ENCODE results near the gene TTLL13. TPM values are rescaled to one million over a fixed set of nuclear protein-coding genes. Genes with fewer than 3 reads are reported as not detected.

The TTLL13 gene
- total and polyA plus RNA-seq, 2 of the 8 experiments (the other 6 are each of a cell fraction or from before 2014, with no cell fraction given) = 0.03 TPM; not detected in 1

- ChIA-PET POLR2A (ENCODE audit: partially characterized antibody) (no interaction called here), CTCF (ENCODE audit: partially characterized antibody) (interaction anchor here (1.0 to 1.3 kb wide), 2 partner anchors 139 to 154 kb away, joined by 3 read pairs; no protein-coding TSS in a partner anchor)
- Histone ChIP-seq H3K27ac (ENCODE audit: low read depth, low read length) (no peak overlapping the region), H4K91ac (replicated peaks; ENCODE audit: insufficient read length, low read length) (no peak overlapping the region), H3K79me2 (ENCODE audit: control insufficient read depth in 1 of 2, insufficient read depth in 2 of 2, low read length in 2 of 2) (no peaks in the 10 kb centered on the region), H2BK120ac (replicated peaks; ENCODE audit: low read depth, low read length) (no peak overlapping the region), H3K23me2 (ENCODE audit: low read depth, low read length) (no peaks in the 10 kb centered on the region), H2BK20ac (ENCODE audit: low read length) (no peak overlapping the region), H3K9ac (replicated peaks in 1 of 4; ENCODE audit: extremely low read depth in 1 of 4, low read depth in 3 of 4, low read length in 3 of 4) (no peak overlapping the region), H2AFZ (ENCODE audit: low read length) (no peak overlapping the region), H4K20me1 (replicated peaks in 1 of 2; ENCODE audit: control insufficient read depth in 1 of 2, insufficient read depth in 2 of 2, low read length in 2 of 2) (peaks cover 0 to 6% of the 10 kb centered on the region in 2 experiments), H4K8ac (ENCODE audit: extremely low read depth, insufficient read depth, low read length) (no peak overlapping the region), H2AK5ac (ENCODE audit: low read depth, low read length) (no peak overlapping the region), H4K5ac (ENCODE audit: insufficient read length, low read depth, low read length) (no peak overlapping the region), H3K4ac (replicated peaks; ENCODE audit: insufficient read length, low read depth, low read length) (no peak overlapping the region), H3K4me3 (ENCODE audit: extremely low read depth in 1 of 4, insufficient read depth in 2 of 4, low read depth in 3 of 4, low read length in 4 of 4) (no peak overlapping the region), H2BK5ac (ENCODE audit: low read depth, low read length) (no peak overlapping the region; the same call in 1 of the 2 replicates), H3K9me3 (ENCODE audit: insufficient read depth in 2 of 2, low read depth in 1 of 2, low read length in 1 of 2) (no peaks in the 10 kb centered on the region), H2BK15ac (ENCODE audit: low read length) (no peak overlapping the region), H3K27me3 (replicated peaks in 1 of 4; ENCODE audit: control insufficient read depth in 3 of 4, extremely low read depth in 1 of 4, insufficient read depth in 3 of 4, low read length in 3 of 4) (no peaks in the 10 kb centered on the region), H3K4me2 (ENCODE audit: insufficient read depth in 1 of 2, low read depth in 2 of 2, low read length in 2 of 2) (no peak overlapping the region), H3K56ac (replicated peaks; ENCODE audit: insufficient read length, low read depth, low read length) (no peak overlapping the region), H2BK12ac (ENCODE audit: low read depth, low read length) (no peak overlapping the region), H3K18ac (ENCODE audit: extremely low read depth, low read length) (no peak overlapping the region), H3K23ac (ENCODE audit: insufficient read length) (no peak overlapping the region), H3K4me1 (replicated peaks in 1 of 4; ENCODE audit: control insufficient read depth in 3 of 4, insufficient read depth in 4 of 4, low read length in 3 of 4) (no peaks in the 10 kb centered on the region), H3K14ac (ENCODE audit: insufficient read length) (no peak overlapping the region), H3K36me3 (ENCODE audit: control insufficient read depth in 2 of 4, insufficient read depth in 4 of 4, low read length in 3 of 4) (peaks cover 11 to 51% (median 36%) of the 10 kb centered on the region in 4 experiments; a peak in 7 of 8 replicates), H3K79me1 (ENCODE audit: low read depth, low read length) (no peaks in the 10 kb centered on the region)
- FAIRE-seq (no peak), DNase-seq (ENCODE audit: low read depth in 1 of 2, low spot score in 2 of 2) (no peak)
- WGBS, 2 experiments (ENCODE audit: extremely low coverage in 1 of 2, insufficient coverage in 1 of 2, insufficient read length in 1 of 2, insufficient replicate concordance in 2 of 2, low coverage in 1 of 2, low lambda C conversion rate in 2 of 2, missing lambda C conversion rate in 1 of 2) = 93% methylated on average over 17 of the region's 17 CpGs; no CpG with 5 or more reads in 1 of the 2 experiments
- TF ChIP-seq SP2 (IDR thresholded peaks at IDR 0.05; ENCODE audit: low read length) = no peak
- no peak for TF ChIP-seq E2F6 (IDR thresholded peaks at IDR 0.05)
- no peak for TF ChIP-seq POLR2A (IDR thresholded peaks at IDR 0.05; ENCODE audit: control extremely low read depth in 1 of 2, low read depth in 2 of 2, low read length in 2 of 2)
- TF ChIP-seq CTBP2 (IDR thresholded peaks at IDR 0.05; ENCODE audit: borderline replicate concordance, insufficient read depth, insufficient read length, low read length) = no peak
- no peak for TF ChIP-seq RBBP5 (IDR thresholded peaks at IDR 0.05; ENCODE audit: borderline replicate concordance, low read depth, low read length)
These were observed 24.3 kb upstream of the TTLL13 start for GRCh38 chr15:90225047-90225446.
